ENCODE data around the gene OR4F15. TPM values are rescaled to one million over a fixed set of nuclear protein-coding genes. Genes with fewer than 3 reads are reported as not detected.
"Not testable (repeated sequence)": the region's sequence is repeated elsewhere in the genome, so short reads cannot be mapped to it uniquely, and the experiment has no call there.

Gene OR4F15
- total RNA-seq (not detected), total RNA-seq (0 to 0.05 (median 0) reads per million in 29 experiments)
- total RNA-seq (2013), result not detected

GRCh38 chr15:101811902-101812301, at the start of gene OR4F15:
TSS of gene OR4F15 (plus strand) at chr15:101812202. CDS start at chr15:101818187, 5,985 bp downstream.
- Mint-ChIP-seq H3K36me3 (no peaks in the 10 kb centered on the region), H3K27me3 (peaks cover 44 to 49% of the 10 kb centered on the region in 2 donors), H3K9me3 (peaks cover 0 to 4% (median 0%) of the 10 kb centered on the region in 3 donors), H3K27ac (no peak within 1 kb of the TSS), H3K4me1 (no peaks in the 10 kb centered on the region), H3K4me3 (no peak within 1 kb of the TSS)
- H3K4me3 ChIP-seq (ENCODE audit: control insufficient read depth in 1 of 2, extremely low read depth in 1 of 2, low read length in 1 of 2), result no peak within 1 kb of the TSS
- ChIA-PET CTCF (no interaction called here), POLR2A (no interaction called here)
- H3K27ac ChIP-seq (ENCODE audit: low read length), result no peak within 1 kb of the TSS
- no peaks in the 10 kb centered on the region for H3K4me1 ChIP-seq (ENCODE audit: control insufficient read depth in 1 of 2, extremely low read depth in 1 of 2, insufficient read depth in 2 of 2, low read length in 2 of 2)
- no peaks in the 10 kb centered on the region for H3K9me3 ChIP-seq
- peaks cover 0 to 2% of the 10 kb centered on the region in 2 experiments for H3K27me3 ChIP-seq (replicated peaks in 1 of 2; ENCODE audit: control insufficient read depth in 2 of 2, extremely low read depth in 1 of 2, insufficient read depth in 2 of 2, low read length in 1 of 2)
- no peak for DNase-seq
- no peak for ATAC-seq (replicated peaks in 1 of 4)
- no peaks in the 10 kb centered on the region for H3K36me3 ChIP-seq (ENCODE audit: control insufficient read depth in 2 of 2, extremely low read depth in 1 of 2, insufficient read depth in 1 of 2, low read length in 1 of 2)

GRCh38 chr15:101764669-101765339, 47.2 kb upstream of the OR4F15 start:
- H3K4me3 Mint-ChIP-seq; ATAC-seq (replicated peaks in 1 of 4); H3K27me3 ChIP-seq (replicated peaks in 1 of 2; ENCODE audit: control insufficient read depth in 2 of 2, extremely low read depth in 1 of 2, insufficient read depth in 2 of 2, low read length in 1 of 2); H3K9me3 ChIP-seq; H3K36me3 Mint-ChIP-seq; H3K27me3 Mint-ChIP-seq; DNase-seq; CTCF ChIA-PET; POLR2A ChIA-PET; H3K27ac Mint-ChIP-seq; H3K4me1 Mint-ChIP-seq; H3K4me3 ChIP-seq (ENCODE audit: control insufficient read depth in 1 of 2, extremely low read depth in 1 of 2, low read length in 1 of 2); H3K4me1 ChIP-seq (ENCODE audit: control insufficient read depth in 1 of 2, extremely low read depth in 1 of 2, insufficient read depth in 2 of 2, low read length in 2 of 2); H3K27ac ChIP-seq (ENCODE audit: low read length); H3K36me3 ChIP-seq (ENCODE audit: control insufficient read depth in 2 of 2, extremely low read depth in 1 of 2, insufficient read depth in 1 of 2, low read length in 1 of 2); H3K9me3 Mint-ChIP-seq: not testable (repeated sequence)
- WGBS (ENCODE audit: insufficient coverage), result 93% methylated on average over 15 of the region's 23 CpGs

GRCh38 chr15:101765340-101765671, 46.7 kb upstream of the OR4F15 start:
- H3K36me3 Mint-ChIP-seq; POLR2A ChIA-PET; CTCF ChIA-PET; H3K27ac Mint-ChIP-seq; H3K27me3 Mint-ChIP-seq; H3K4me1 ChIP-seq (ENCODE audit: control insufficient read depth in 1 of 2, extremely low read depth in 1 of 2, insufficient read depth in 2 of 2, low read length in 2 of 2); H3K4me1 Mint-ChIP-seq; H3K4me3 ChIP-seq (ENCODE audit: control insufficient read depth in 1 of 2, extremely low read depth in 1 of 2, low read length in 1 of 2); H3K9me3 ChIP-seq; H3K36me3 ChIP-seq (ENCODE audit: control insufficient read depth in 2 of 2, extremely low read depth in 1 of 2, insufficient read depth in 1 of 2, low read length in 1 of 2); H3K9me3 Mint-ChIP-seq; DNase-seq; ATAC-seq (replicated peaks in 1 of 4); H3K27me3 ChIP-seq (replicated peaks in 1 of 2; ENCODE audit: control insufficient read depth in 2 of 2, extremely low read depth in 1 of 2, insufficient read depth in 2 of 2, low read length in 1 of 2); H3K27ac ChIP-seq (ENCODE audit: low read length); H3K4me3 Mint-ChIP-seq: not testable (repeated sequence)
- WGBS (ENCODE audit: insufficient coverage), result 93% methylated on average over 7 of the region's 7 CpGs

GRCh38 chr15:101765772-101766456, 46.1 kb upstream of the OR4F15 start:
- DNase-seq, result no peak
- Histone ChIP-seq H3K36me3 (ENCODE audit: control insufficient read depth in 2 of 2, extremely low read depth in 1 of 2, insufficient read depth in 1 of 2, low read length in 1 of 2) (no peaks in the 10 kb centered on the region), H3K9me3 (no peaks in the 10 kb centered on the region), H3K27ac (ENCODE audit: low read length) (no peak overlapping the region), H3K4me3 (ENCODE audit: control insufficient read depth in 1 of 2, extremely low read depth in 1 of 2, low read length in 1 of 2) (no peak overlapping the region), H3K4me1 (ENCODE audit: control insufficient read depth in 1 of 2, extremely low read depth in 1 of 2, insufficient read depth in 2 of 2, low read length in 2 of 2) (no peaks in the 10 kb centered on the region), H3K27me3 (replicated peaks in 1 of 2; ENCODE audit: control insufficient read depth in 2 of 2, extremely low read depth in 1 of 2, insufficient read depth in 2 of 2, low read length in 1 of 2) (no peaks in the 10 kb centered on the region)
- Mint-ChIP-seq H3K4me1 (no peaks in the 10 kb centered on the region), H3K27ac (no peak overlapping the region), H3K36me3 (peaks cover 3% of the 10 kb centered on the region), H3K27me3 (no peaks in the 10 kb centered on the region), H3K4me3 (no peak overlapping the region), H3K9me3 (no peaks in the 10 kb centered on the region)
- ATAC-seq (replicated peaks in 1 of 4), result no peak
- 83% methylated on average over 6 of the region's 15 CpGs for WGBS (ENCODE audit: insufficient coverage)
- ChIA-PET CTCF (interaction anchor here in 1 of 2 donors (0.7 kb wide), 1 partner anchor 38 kb away, joined by 4 read pairs; no protein-coding TSS in a partner anchor), POLR2A (no interaction called here)

- 85% methylated on average over 7 of the region's 11 CpGs for WGBS (ENCODE audit: insufficient coverage)
- CTCF ChIA-PET, result not testable (repeated sequence)
Measured at GRCh38 chr15:101767083-101767640, 44.8 kb upstream of the OR4F15 start.

GRCh38 chr15:101772921-101773320, 39.1 kb upstream of the OR4F15 start:
- Histone ChIP-seq H3K36me3 (ENCODE audit: control insufficient read depth in 2 of 2, extremely low read depth in 1 of 2, insufficient read depth in 1 of 2, low read length in 1 of 2) (no peaks in the 10 kb centered on the region), H3K4me1 (ENCODE audit: control insufficient read depth in 1 of 2, extremely low read depth in 1 of 2, insufficient read depth in 2 of 2, low read length in 2 of 2) (no peaks in the 10 kb centered on the region), H3K27me3 (replicated peaks in 1 of 2; ENCODE audit: control insufficient read depth in 2 of 2, extremely low read depth in 1 of 2, insufficient read depth in 2 of 2, low read length in 1 of 2) (peaks cover 0 to 4% of the 10 kb centered on the region in 2 experiments), H3K9me3 (no peaks in the 10 kb centered on the region), H3K27ac (ENCODE audit: low read length) (no peak overlapping the region), H3K4me3 (ENCODE audit: control insufficient read depth in 1 of 2, extremely low read depth in 1 of 2, low read length in 1 of 2) (no peak overlapping the region)
- CTCF ChIA-PET, result no interaction called here
- Mint-ChIP-seq H3K36me3 (peaks cover 4% of the 10 kb centered on the region), H3K4me1 (no peaks in the 10 kb centered on the region), H3K27ac (no peak overlapping the region), H3K27me3 (no peaks in the 10 kb centered on the region), H3K9me3 (no peaks in the 10 kb centered on the region), H3K4me3 (no peak overlapping the region)
- DNase-seq (no peak), ATAC-seq (replicated peaks in 1 of 4) (no peak)
- 92% methylated on average over 3 of the region's 8 CpGs for WGBS (ENCODE audit: insufficient coverage)
- POLR2A ChIA-PET, result no interaction called here

More at GRCh38 chr15:101767083-101767640, 44.8 kb upstream of the OR4F15 start:
- H3K4me1 ChIP-seq (ENCODE audit: control insufficient read depth in 1 of 2, extremely low read depth in 1 of 2, insufficient read depth in 2 of 2, low read length in 2 of 2); DNase-seq; H3K9me3 Mint-ChIP-seq; H3K36me3 Mint-ChIP-seq; H3K4me1 Mint-ChIP-seq; POLR2A ChIA-PET; H3K9me3 ChIP-seq; H3K27ac Mint-ChIP-seq; H3K27me3 Mint-ChIP-seq; H3K27ac ChIP-seq (ENCODE audit: low read length); H3K4me3 Mint-ChIP-seq; H3K36me3 ChIP-seq (ENCODE audit: control insufficient read depth in 2 of 2, extremely low read depth in 1 of 2, insufficient read depth in 1 of 2, low read length in 1 of 2); ATAC-seq (replicated peaks in 1 of 4); H3K27me3 ChIP-seq (replicated peaks in 1 of 2; ENCODE audit: control insufficient read depth in 2 of 2, extremely low read depth in 1 of 2, insufficient read depth in 2 of 2, low read length in 1 of 2); H3K4me3 ChIP-seq (ENCODE audit: control insufficient read depth in 1 of 2, extremely low read depth in 1 of 2, low read length in 1 of 2): not testable (repeated sequence)
